ENCODE data around the gene KRTAP10-12. TPM values are rescaled to one million over a fixed set of nuclear protein-coding genes. Genes with fewer than 3 reads are reported as not detected.

Gene KRTAP10-12
- polyA plus RNA-seq, 1 of the 3 experiments (the other 2 are of a cell fraction) = not detected

DNA sequence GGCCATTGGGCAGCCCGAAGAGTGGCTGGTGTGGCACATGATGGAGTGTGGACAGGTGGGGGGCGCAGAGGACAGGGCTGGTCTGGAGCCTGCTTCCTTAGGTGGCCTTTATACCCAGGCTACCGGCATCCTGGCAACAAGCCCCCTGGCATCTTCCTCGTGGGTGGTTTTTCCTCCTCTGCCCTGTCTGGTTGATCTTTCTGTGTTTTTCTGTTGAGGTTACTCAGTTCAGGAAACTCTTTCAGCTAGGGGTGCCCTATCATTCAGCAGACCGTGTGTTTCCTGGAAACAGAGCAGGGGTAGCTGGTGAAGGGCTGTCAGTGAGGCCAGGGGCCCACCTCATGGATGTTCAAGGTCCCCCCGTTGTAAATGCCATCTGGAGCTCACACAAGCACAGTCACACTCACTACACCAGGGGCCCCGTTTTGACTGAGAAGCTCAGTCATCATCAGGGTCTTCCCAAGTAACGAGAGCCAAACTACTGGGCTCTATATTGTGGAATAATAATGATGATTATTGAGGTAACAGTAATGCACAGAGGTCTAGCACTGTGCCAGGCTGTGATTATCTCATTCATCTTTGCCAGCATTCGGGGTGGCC, 42.3 kb upstream of the KRTAP10-12 start, which contains the start of gene KRTAP12-4:
TSS of gene KRTAP12-4 (minus strand) at position 84 of the 600 bp plus-strand sequence. CDS start at position 39, 45 bp downstream.
- Histone ChIP-seq H3K4me2 (no peak within 1 kb of the TSS), H3K9me2 (no peaks in the 10 kb centered on the region), H4K20me1 (ENCODE audit: insufficient read depth) (no peaks in the 10 kb centered on the region), H2AFZ (ENCODE audit: low read depth) (no peak within 1 kb of the TSS), H3K27ac (ENCODE audit: low read depth in 2 of 2, low read length in 1 of 2) (no peak within 1 kb of the TSS), H3K79me2 (ENCODE audit: insufficient read depth) (no peaks in the 10 kb centered on the region), H3K27me3 (ENCODE audit: insufficient read depth) (peaks cover 33% of the 10 kb centered on the region), H3K36me3 (replicated peaks in 1 of 2; ENCODE audit: control insufficient read depth in 1 of 2, insufficient read depth in 2 of 2, low read length in 1 of 2) (no peaks in the 10 kb centered on the region), H3K9me3 (no peaks in the 10 kb centered on the region), H3K4me1 (ENCODE audit: control insufficient read depth in 1 of 2, insufficient read depth in 2 of 2, low read depth in 1 of 2, low read length in 1 of 2) (no peaks in the 10 kb centered on the region), H3K4me3 (ENCODE audit: low read depth in 2 of 2, low read length in 1 of 2) (no peak within 1 kb of the TSS), H3F3A (replicated peaks; ENCODE audit: insufficient read depth) (no peaks in the 10 kb centered on the region), H3K9ac (no peak within 1 kb of the TSS)
- POLR2A ChIA-PET = interaction anchor here (1.1 kb wide), 1 partner anchor 31 kb away, joined by 3 read pairs; no protein-coding TSS in a partner anchor
- no peak for DNase-seq
- TF ChIP-seq RAD21 (IDR thresholded peaks at IDR 0.05; ENCODE audit: low read length) (no peak), SIN3A (IDR thresholded peaks at IDR 0.05; ENCODE audit: borderline replicate concordance, low read depth, low read length) (no peak), SMC3 (IDR thresholded peaks at IDR 0.05; ENCODE audit: low read depth, low read length) (no peak), CHD2 (IDR thresholded peaks at IDR 0.05; ENCODE audit: low read length, partially characterized antibody) (no peak), GABPA (IDR thresholded peaks at IDR 0.05; ENCODE audit: low read depth) (no peak), MEF2A (IDR thresholded peaks at IDR 0.05; ENCODE audit: borderline replicate concordance, low read depth) (no peak), MXI1 (IDR thresholded peaks at IDR 0.05; ENCODE audit: low read depth, low read length) (no peak), POLR2AphosphoS5 (IDR thresholded peaks at IDR 0.05; ENCODE audit: low read depth, low read length) (no peak), FOXJ3 (CRISPR knock-in tag; IDR thresholded peaks at IDR 0.05) (no peak), RXRA (IDR thresholded peaks at IDR 0.05; ENCODE audit: borderline replicate concordance, low read depth) (no peak)
- TF ChIP-seq, protein P1, sequence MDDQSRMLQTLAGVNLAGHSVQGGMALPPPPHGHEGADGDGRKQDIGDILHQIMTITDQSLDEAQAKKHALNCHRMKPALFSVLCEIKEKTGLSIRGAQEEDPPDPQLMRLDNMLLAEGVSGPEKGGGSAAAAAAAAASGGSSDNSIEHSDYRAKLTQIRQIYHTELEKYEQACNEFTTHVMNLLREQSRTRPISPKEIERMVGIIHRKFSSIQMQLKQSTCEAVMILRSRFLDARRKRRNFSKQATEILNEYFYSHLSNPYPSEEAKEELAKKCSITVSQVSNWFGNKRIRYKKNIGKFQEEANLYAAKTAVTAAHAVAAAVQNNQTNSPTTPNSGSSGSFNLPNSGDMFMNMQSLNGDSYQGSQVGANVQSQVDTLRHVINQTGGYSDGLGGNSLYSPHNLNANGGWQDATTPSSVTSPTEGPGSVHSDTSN (IDR thresholded peaks at IDR 0.05) = no peak
- TF ChIP-seq, protein P2, sequence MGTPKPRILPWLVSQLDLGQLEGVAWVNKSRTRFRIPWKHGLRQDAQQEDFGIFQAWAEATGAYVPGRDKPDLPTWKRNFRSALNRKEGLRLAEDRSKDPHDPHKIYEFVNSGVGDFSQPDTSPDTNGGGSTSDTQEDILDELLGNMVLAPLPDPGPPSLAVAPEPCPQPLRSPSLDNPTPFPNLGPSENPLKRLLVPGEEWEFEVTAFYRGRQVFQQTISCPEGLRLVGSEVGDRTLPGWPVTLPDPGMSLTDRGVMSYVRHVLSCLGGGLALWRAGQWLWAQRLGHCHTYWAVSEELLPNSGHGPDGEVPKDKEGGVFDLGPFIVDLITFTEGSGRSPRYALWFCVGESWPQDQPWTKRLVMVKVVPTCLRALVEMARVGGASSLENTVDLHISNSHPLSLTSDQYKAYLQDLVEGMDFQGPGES (IDR thresholded peaks at IDR 0.05; ENCODE audit: low read depth, low read length) = no peak
- TF ChIP-seq, protein P3, sequence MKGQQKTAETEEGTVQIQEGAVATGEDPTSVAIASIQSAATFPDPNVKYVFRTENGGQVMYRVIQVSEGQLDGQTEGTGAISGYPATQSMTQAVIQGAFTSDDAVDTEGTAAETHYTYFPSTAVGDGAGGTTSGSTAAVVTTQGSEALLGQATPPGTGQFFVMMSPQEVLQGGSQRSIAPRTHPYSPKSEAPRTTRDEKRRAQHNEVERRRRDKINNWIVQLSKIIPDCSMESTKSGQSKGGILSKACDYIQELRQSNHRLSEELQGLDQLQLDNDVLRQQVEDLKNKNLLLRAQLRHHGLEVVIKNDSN (IDR thresholded peaks at IDR 0.05; ENCODE audit: borderline replicate concordance, low read depth) = no peak
- CTCF ChIA-PET = no interaction called here
- WGBS (ENCODE audit: low lambda C conversion rate) = 4% methylated on average over 7 of the region's 9 CpGs

DNA sequence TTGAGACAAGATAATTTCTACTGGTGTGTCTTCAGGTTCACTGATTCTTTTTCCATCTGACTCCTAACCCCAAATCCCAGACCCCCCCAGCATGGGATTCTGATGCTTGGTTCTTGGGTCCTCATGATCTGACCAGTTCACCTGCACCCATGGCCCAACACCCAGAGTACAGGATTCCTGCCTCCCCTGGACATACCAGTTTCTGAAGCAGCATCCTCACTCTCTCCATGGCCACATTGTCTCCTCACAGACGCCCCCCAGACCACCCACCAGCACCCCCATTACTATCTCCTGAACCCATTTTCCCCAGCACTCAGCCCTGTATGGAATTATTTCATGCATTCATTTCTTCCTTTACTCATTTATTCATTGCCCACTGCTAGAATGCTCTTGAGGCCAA, 40.1 kb upstream of the KRTAP10-12 start:
- no peak overlapping the region for H3K9ac ChIP-seq
- H3F3A ChIP-seq (replicated peaks; ENCODE audit: insufficient read depth) = no peaks in the 10 kb centered on the region
- WGBS (ENCODE audit: low lambda C conversion rate) = 0% methylated on average over 1 of the region's 1 CpG
- H3K4me3 ChIP-seq (ENCODE audit: low read depth in 2 of 2, low read length in 1 of 2) = no peak overlapping the region
- H3K27me3 ChIP-seq (ENCODE audit: insufficient read depth) = peaks cover 27% of the 10 kb centered on the region; the same call in 1 of the 2 replicates
- H3K9me3 ChIP-seq = no peaks in the 10 kb centered on the region
- no peak overlapping the region for H2AFZ ChIP-seq (ENCODE audit: low read depth)
- H4K20me1 ChIP-seq (ENCODE audit: insufficient read depth) = no peaks in the 10 kb centered on the region
- DNase-seq = no peak
- H3K4me2 ChIP-seq = no peak overlapping the region
- H3K27ac ChIP-seq (ENCODE audit: low read depth in 2 of 2, low read length in 1 of 2) = no peak overlapping the region
- no peaks in the 10 kb centered on the region for H3K4me1 ChIP-seq (ENCODE audit: control insufficient read depth in 1 of 2, insufficient read depth in 2 of 2, low read depth in 1 of 2, low read length in 1 of 2)
- no peak for TF ChIP-seq CHD2 (IDR thresholded peaks at IDR 0.05; ENCODE audit: low read length, partially characterized antibody)
- TF ChIP-seq, protein P1 (IDR thresholded peaks at IDR 0.05) = no peak
- TF ChIP-seq EP300 (IDR thresholded peaks at IDR 0.05; ENCODE audit: borderline replicate concordance in 1 of 2, low read depth in 1 of 2, low read length in 1 of 2) = no peak
- no peak for TF ChIP-seq MXI1 (IDR thresholded peaks at IDR 0.05; ENCODE audit: low read depth, low read length)
- TF ChIP-seq NFIC (IDR thresholded peaks at IDR 0.05; ENCODE audit: borderline replicate concordance) = no peak
- TF ChIP-seq GABPA (IDR thresholded peaks at IDR 0.05; ENCODE audit: low read depth) = no peak
- TF ChIP-seq, protein P2 (IDR thresholded peaks at IDR 0.05; ENCODE audit: low read depth, low read length) = no peak
- no peak for TF ChIP-seq NRF1 (IDR thresholded peaks at IDR 0.05; ENCODE audit: low read depth, low read length)
- no peak for TF ChIP-seq ELF1 (IDR thresholded peaks at IDR 0.05)
- CTCF ChIA-PET = no interaction called here
- POLR2A ChIA-PET = no interaction called here
- H3K36me3 ChIP-seq (replicated peaks in 1 of 2; ENCODE audit: control insufficient read depth in 1 of 2, insufficient read depth in 2 of 2, low read length in 1 of 2) = no peaks in the 10 kb centered on the region
- H3K79me2 ChIP-seq (ENCODE audit: insufficient read depth) = no peaks in the 10 kb centered on the region
- no peaks in the 10 kb centered on the region for H3K9me2 ChIP-seq

Data from SK-N-SH (cell line).